Endothelial cell of umbilical vein (primary cell): Measurements from ENCODE around the gene UST. TPM values are rescaled to one million over a fixed set of nuclear protein-coding genes. Genes with fewer than 3 reads are reported as not detected.

ENCODE experiments used
- BruUV-seq: library from RNA; stranded (reverse); fragments of 400-500 nt; replicated peaks from 2 replicates; lab custom pipeline; 2021; lab: Mats Ljungman, UMichigan
- CTCF ChIA-PET: fragments of 300-600, 350-600 bp; sonication (Branson Sonifier 250); formaldehyde crosslinking; loops from one replicate; lab custom pipeline; 2021; ENCODE audit warnings: antibody characterized with exemption, inconsistent platforms; lab: Charles Lee
- POLR2A ChIA-PET: fragments of 300-600, 350-600 bp; sonication (Branson Sonifier 250); formaldehyde crosslinking; loops from one replicate; lab custom pipeline; 2021; ENCODE audit warnings: antibody characterized with exemption, inconsistent platforms; lab: Charles Lee
- DNase-seq: peaks from one replicate; pipeline ENCODE4 v3.0.0-alpha.2; 2011; ENCODE audit warnings: low read depth, low spot score
- FAIRE-seq: peaks from 2 replicates; lab custom pipeline; 2011; peaks lifted over from hg19 to GRCh38; lab: Jason Lieb, UNC
- H2AFZ ChIP-seq: 2 replicates; pipeline ENCODE4 v1.6.0; 2012; ENCODE audit warnings: low read depth, low read length, control low read depth, inconsistent platforms
- H3K27ac ChIP-seq: 2 replicates; pipeline ENCODE4 v1.5.1; 2011; ENCODE audit warnings: low read depth, mild to moderate bottlenecking, control low read depth, low read length, moderate library complexity; ENCODE audit not compliant: insufficient read depth
- H3K27me3 ChIP-seq, 2 experiments: 2 replicates each; pipeline versions ENCODE4 v1.6.0 to v1.6.1; 2011; ENCODE audit warnings: low read length in 2 of 2, mixed read lengths in 1 of 2; ENCODE audit not compliant: control insufficient read depth in 2 of 2, insufficient read depth in 2 of 2
- H3K36me3 ChIP-seq, 2 experiments: 2 replicates in 1 of 2; 3 replicates in 1 of 2; pipeline ENCODE4 v1.5.1; 2011; ENCODE audit warnings: low read length in 2 of 2, mild to moderate bottlenecking in 1 of 2, moderate library complexity in 1 of 2; ENCODE audit not compliant: control insufficient read depth in 2 of 2, insufficient read depth in 2 of 2; ENCODE audit errors: extremely low read depth in 1 of 2
- H3K4me1 ChIP-seq: 3 replicates; pipeline ENCODE4 v1.5.1; 2011; ENCODE audit warnings: mild to moderate bottlenecking, low read length; ENCODE audit not compliant: control insufficient read depth, insufficient read depth; ENCODE audit errors: extremely low read depth
- H3K4me2 ChIP-seq: 2 replicates; pipeline ENCODE4 v1.6.1; 2011; ENCODE audit warnings: low read length, control low read depth, mixed read lengths; ENCODE audit not compliant: insufficient read depth
- H3K4me3 ChIP-seq, 3 experiments: fragments of 200-600 bp in 1 of 3; sonication (generic), shearing (Covaris generic) in 1 of 3; replicated peaks in 1 of 3; 2 replicates each; pipeline ENCODE4 v1.5.1; 2011 to 2016; ENCODE audit warnings: control low read depth in 3 of 3, low read length in 3 of 3, mild to moderate bottlenecking in 2 of 3, inconsistent platforms in 1 of 3, low read depth in 1 of 3, moderate library complexity in 1 of 3; ENCODE audit not compliant: insufficient read depth in 1 of 3
- H3K79me2 ChIP-seq: 2 replicates; pipeline ENCODE4 v1.6.0; 2012; ENCODE audit warnings: low read length, inconsistent platforms; ENCODE audit not compliant: control insufficient read depth, insufficient read depth
- H3K9ac ChIP-seq: replicated peaks from 2 replicates; pipeline ENCODE3; 2011; ENCODE audit warnings: low read length, control low read depth; ENCODE audit not compliant: insufficient read depth; ENCODE audit errors: extremely low read depth
- H3K9me1 ChIP-seq: replicated peaks from 3 replicates; pipeline ENCODE4 v1.6.0; 2011; ENCODE audit warnings: mild to moderate bottlenecking, low read length; ENCODE audit not compliant: control insufficient read depth, insufficient read depth; ENCODE audit errors: extremely low read depth
- H3K9me3 ChIP-seq: replicated peaks from 2 replicates; pipeline ENCODE4 v1.5.1; 2012; ENCODE audit warnings: low read length, inconsistent platforms; ENCODE audit not compliant: control insufficient read depth, insufficient read depth
- H4K20me1 ChIP-seq: replicated peaks from 2 replicates; pipeline ENCODE3; 2011; ENCODE audit warnings: mild to moderate bottlenecking, low read length; ENCODE audit not compliant: control insufficient read depth, insufficient read depth; ENCODE audit errors: extremely low read depth
- EZH2 ChIP-seq: IDR thresholded peaks from 2 replicates; pipeline ENCODE4 v1.6.1; 2012; ENCODE audit warnings: borderline replicate concordance, low read depth, mild to moderate bottlenecking, moderate library complexity, low read length, inconsistent platforms; ENCODE audit not compliant: severe bottlenecking
- FOS ChIP-seq: IDR thresholded peaks from 2 replicates; pipeline ENCODE4 v1.6.1; 2011; ENCODE audit warnings: mild to moderate bottlenecking, low read length, moderate library complexity, borderline replicate concordance; ENCODE audit not compliant: insufficient read depth
- GATA2 ChIP-seq: IDR thresholded peaks from 2 replicates; pipeline ENCODE4 v1.7.0; 2011; ENCODE audit warnings: low read depth, mild to moderate bottlenecking, moderate library complexity, mixed read lengths, low read length; ENCODE audit not compliant: insufficient read length, insufficient read depth
- JUN ChIP-seq: IDR thresholded peaks from 2 replicates; pipeline ENCODE4 v1.6.1; 2011; ENCODE audit warnings: borderline replicate concordance, low read depth; ENCODE audit not compliant: insufficient read length, insufficient read depth
- MAX ChIP-seq: IDR thresholded peaks from 2 replicates; pipeline ENCODE4 v1.6.1; 2011; ENCODE audit not compliant: insufficient read depth, insufficient read length
- MYC ChIP-seq: IDR thresholded peaks from one replicate; pipeline ENCODE4 v1.6.1; 2011; ENCODE audit warnings: mild to moderate bottlenecking, low read depth, low read length
- POLR2A ChIP-seq: IDR thresholded peaks from 2 replicates; pipeline ENCODE4 v1.6.1; 2012; ENCODE audit warnings: low read depth, mild to moderate bottlenecking, control low read depth, low read length
- POLR2AphosphoS5 ChIP-seq: IDR thresholded peaks from 2 replicates; pipeline ENCODE4 v1.6.1; 2012; ENCODE audit warnings: low read depth, mild to moderate bottlenecking, control low read depth, low read length, moderate library complexity; ENCODE audit not compliant: insufficient read depth
- dilution Hi-C: fragments of 300-500 bp; cut with MboI; formaldehyde crosslinking; loops from one replicate; pipeline ENCODE4 v1.15.0; 2019; ENCODE audit warnings: low sequenced_read_pairs; ENCODE audit not compliant: extremely low pct_ligation_motif_present
- intact Hi-C: fragments of 100-400 bp; cut with micrococcal nuclease; formaldehyde crosslinking; loops from one replicate; pipeline ENCODE4 v1.10.0; 2022
- polyA plus RNA-seq, 4 experiments: library from polyadenylated mRNA; depleted of rRNA in 3 of 4; stranded (reverse) in 3 of 4; unstranded in 1 of 4; fragments of >200 nt; gene quantifications; 2 replicates each; pipeline versions ENCODE4 v1.2.1 to v1.2.3, GENCODE V29; 2011 to 2012; ENCODE audit warnings: missing spikeins in 1 of 4
- total RNA-seq: library from RNA; stranded (reverse); gene quantifications from 2 replicates; pipeline ENCODE4 v1.2.3, GENCODE V29; 2021
- TF ChIP-seq, protein P1 (sequence below), 2 donors: IDR thresholded peaks; 1 replicate in 1 of 2; 2 replicates in 1 of 2; pipeline ENCODE4 v1.5.1; 2011; ENCODE audit warnings: low read length in 2 of 2, mild to moderate bottlenecking in 2 of 2, moderate library complexity in 2 of 2, control low read depth in 1 of 2, inconsistent platforms in 1 of 2, low read depth in 1 of 2; ENCODE audit not compliant: insufficient read depth in 1 of 2; ENCODE audit errors: extremely low read depth in 1 of 2

UST gene
- total and polyA plus RNA-seq, 2 donors (not counting 3 experiments of a cell fraction or from before 2014, with no cell fraction given), result 0.26 to 0.84 TPM

- Histone ChIP-seq H3K9me3 (no peaks in the 10 kb centered on the region), H3K9me1 (no peaks in the 10 kb centered on the region), H4K20me1 (no peaks in the 10 kb centered on the region), H3K9ac (no peak overlapping the region), H2AFZ (no peak overlapping the region), H3K27ac (no peak overlapping the region), H3K4me1 (no peaks in the 10 kb centered on the region), H3K27me3 (no peaks in the 10 kb centered on the region), H3K36me3 (no peaks in the 10 kb centered on the region), H3K79me2 (no peaks in the 10 kb centered on the region), H3K4me2 (no peak overlapping the region), H3K4me3 (no peak overlapping the region)
- ChIA-PET CTCF (no interaction called here), POLR2A (no interaction called here)
- no peak for FAIRE-seq
- no peak for DNase-seq
- TF ChIP-seq GATA2 (no peak), MAX (no peak), POLR2A (no peak), MYC (no peak), EZH2 (no peak), FOS (no peak), JUN (no peak), POLR2AphosphoS5 (no peak)
- TF ChIP-seq, protein P1, sequence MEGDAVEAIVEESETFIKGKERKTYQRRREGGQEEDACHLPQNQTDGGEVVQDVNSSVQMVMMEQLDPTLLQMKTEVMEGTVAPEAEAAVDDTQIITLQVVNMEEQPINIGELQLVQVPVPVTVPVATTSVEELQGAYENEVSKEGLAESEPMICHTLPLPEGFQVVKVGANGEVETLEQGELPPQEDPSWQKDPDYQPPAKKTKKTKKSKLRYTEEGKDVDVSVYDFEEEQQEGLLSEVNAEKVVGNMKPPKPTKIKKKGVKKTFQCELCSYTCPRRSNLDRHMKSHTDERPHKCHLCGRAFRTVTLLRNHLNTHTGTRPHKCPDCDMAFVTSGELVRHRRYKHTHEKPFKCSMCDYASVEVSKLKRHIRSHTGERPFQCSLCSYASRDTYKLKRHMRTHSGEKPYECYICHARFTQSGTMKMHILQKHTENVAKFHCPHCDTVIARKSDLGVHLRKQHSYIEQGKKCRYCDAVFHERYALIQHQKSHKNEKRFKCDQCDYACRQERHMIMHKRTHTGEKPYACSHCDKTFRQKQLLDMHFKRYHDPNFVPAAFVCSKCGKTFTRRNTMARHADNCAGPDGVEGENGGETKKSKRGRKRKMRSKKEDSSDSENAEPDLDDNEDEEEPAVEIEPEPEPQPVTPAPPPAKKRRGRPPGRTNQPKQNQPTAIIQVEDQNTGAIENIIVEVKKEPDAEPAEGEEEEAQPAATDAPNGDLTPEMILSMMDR (IDR thresholded peaks at IDR 0.05; ENCODE audit: extremely low read depth in 1 of 2, insufficient read depth in 1 of 2, low read depth in 1 of 2, low read length in 2 of 2), result no peak
- intact Hi-C loops, result no loop called here
- BruUV-seq, result no TSS peak
- dilution Hi-C loops, result no loop called here
These were observed 121.5 kb downstream of the UST start for GRCh38 chr6:148868314-148868713.
